K562 (cell line): ENCODE measurements around the gene PRKCE. TPM values are rescaled to one million over a fixed set of nuclear protein-coding genes. Genes with fewer than 3 reads are reported as not detected.

Source experiments
- ARNT ChIP-seq, 2 experiments: fragments of 450-650 bp; IDR thresholded peaks; 2 replicates each; pipeline ENCODE4 v1.6.1; 2016; ENCODE audit warnings: mild to moderate bottlenecking in 1 of 2
- ASH1L ChIP-seq: fragments of 450-650 bp; IDR thresholded peaks from 2 replicates; pipeline ENCODE4 v1.6.1; 2018; ENCODE audit warnings: borderline replicate concordance, mild to moderate bottlenecking, low read depth; ENCODE audit not compliant: partially characterized antibody
- CTBP1 ChIP-seq: fragments of 450-650 bp; IDR thresholded peaks from 2 replicates; pipeline ENCODE4 v1.6.1; 2016; ENCODE audit warnings: borderline replicate concordance
- CXXC5 ChIP-seq: fragments of 250-450 bp; sonication (Bioruptor Pico); IDR thresholded peaks from 2 replicates; pipeline ENCODE4 v1.8.0; 2022; ENCODE audit warnings: inconsistent platforms, mild to moderate bottlenecking, moderate library complexity
- ELF4 ChIP-seq: fragments of 450-650 bp; formaldehyde crosslinking; IDR thresholded peaks from 2 replicates; pipeline ENCODE4 v1.4.0; 2022; ENCODE audit warnings: missing genetic modification characterization
- ETV1 ChIP-seq: fragments of 450-650 bp; conservative IDR thresholded peaks from 2 replicates; pipeline ENCODE4 v1.6.1; 2016; ENCODE audit warnings: missing genetic modification characterization, control low read depth, low read depth, missing compliant biosample characterization
- ETV6 ChIP-seq, 3 experiments: fragments of 150-350 bp in 1 of 3; sonication (generic) in 1 of 3; formaldehyde crosslinking in 1 of 3; IDR thresholded peaks; 2 replicates each; pipeline versions ENCODE4 v1.6.1 to v1.8.0; 2014 to 2022; ENCODE audit warnings: borderline replicate concordance in 2 of 3, low read depth in 2 of 3, antibody characterized with exemption in 1 of 3, low read length in 1 of 3, mild to moderate bottlenecking in 1 of 3, missing genetic modification reagents in 1 of 3
- EWSR1 ChIP-seq: fragments of 450-650 bp; IDR thresholded peaks from 2 replicates; pipeline ENCODE4 v1.6.1; 2018; ENCODE audit warnings: borderline replicate concordance, mild to moderate bottlenecking, low read depth, moderate library complexity; ENCODE audit not compliant: partially characterized antibody
- GABPA ChIP-seq: fragments of 200-800 bp; sonication (Bioruptor generic); conservative IDR thresholded peaks from 2 replicates; pipeline ENCODE4 v1.6.1; 2016; ENCODE audit warnings: low read depth, missing genetic modification characterization, missing compliant biosample characterization
- GATAD2A ChIP-seq: fragments of 450-650 bp; IDR thresholded peaks from 2 replicates; pipeline ENCODE4 v1.6.1; 2017
- KDM2B ChIP-seq: fragments of 250-450 bp; sonication (Bioruptor Pico); IDR thresholded peaks from 2 replicates; pipeline ENCODE4 v1.8.0; 2021; ENCODE audit warnings: mild to moderate bottlenecking, moderate library complexity
- NR2C2 ChIP-seq, 2 experiments: fragments of 200-800 bp in 1 of 2; sonication (Bioruptor generic) in 1 of 2; sonication (generic) in 1 of 2; formaldehyde crosslinking in 1 of 2; IDR thresholded peaks; 2 replicates each; pipeline versions ENCODE4 v1.6.1 to v1.8.0; 2016 to 2022; ENCODE audit warnings: mild to moderate bottlenecking in 1 of 2, missing compliant biosample characterization in 1 of 2, missing genetic modification characterization in 1 of 2, missing genetic modification reagents in 1 of 2
- NR3C1 ChIP-seq: sonication (generic); formaldehyde crosslinking; IDR thresholded peaks from 2 replicates; pipeline ENCODE4 v1.8.1; 2022; ENCODE audit warnings: missing genetic modification reagents
- TCF3 ChIP-seq: sonication (generic); formaldehyde crosslinking; IDR thresholded peaks from 2 replicates; pipeline ENCODE4 v1.4.0; 2020; ENCODE audit warnings: mild to moderate bottlenecking, missing genetic modification reagents
- ZBTB17 ChIP-seq: fragments of 450-650 bp; formaldehyde crosslinking; IDR thresholded peaks from 2 replicates; pipeline ENCODE4 v1.4.0; 2020; ENCODE audit warnings: mild to moderate bottlenecking
- ZNF311 ChIP-seq: fragments of 250-450 bp; sonication (Bioruptor Pico); IDR thresholded peaks from 2 replicates; pipeline ENCODE4 v1.4.0; 2020; ENCODE audit warnings: mild to moderate bottlenecking, moderate library complexity
- ZNF316 ChIP-seq: fragments of 450-650 bp; IDR thresholded peaks from 2 replicates; pipeline ENCODE4 v1.6.1; 2016
- polyA plus RNA-seq, 8 experiments: library from polyadenylated mRNA; depleted of rRNA in 4 of 8; stranded (reverse) in 5 of 8; unstranded in 3 of 8; fragments of >200 nt; fragmentation: Nextera tagmentation in 2 of 8; fragmentation: Illumina TruSeq in 1 of 8; extraction: Ambion mirVana in 2 of 8; extraction: Trizol in 1 of 8; gene quantifications; 2 replicates each; pipeline versions ENCODE4 v1.2.1 to v1.2.3, GENCODE V29; 2011 to 2014; ENCODE audit warnings: inconsistent platforms in 1 of 8, missing spikeins in 1 of 8
- total RNA-seq, 7 experiments: library from RNA; depleted of rRNA in 6 of 7; stranded (reverse); fragments of >200 nt in 6 of 7; fragmentation: Illumina TruSeq in 2 of 7; extraction: Trizol in 2 of 7; gene quantifications; 2 replicates each; pipeline versions ENCODE4 v1.2.1 to v1.2.3, GENCODE V29; 2011 to 2021; ENCODE audit warnings: low replicate concordance in 1 of 7
- TF ChIP-seq, protein P1 (sequence below): fragments of 250-450 bp; sonication (Bioruptor Pico); IDR thresholded peaks from 2 replicates; pipeline ENCODE4 v1.4.0; 2020; ENCODE audit warnings: mild to moderate bottlenecking
- TF ChIP-seq, protein P2 (sequence below): fragments of 450-650 bp; IDR thresholded peaks from 2 replicates; pipeline ENCODE4 v1.7.1; 2018; ENCODE audit warnings: mild to moderate bottlenecking, low read depth; ENCODE audit not compliant: partially characterized antibody
- TF ChIP-seq, protein P3 (sequence below), 2 experiments: fragments of 450-650 bp; conservative IDR thresholded peaks; 2 replicates each; pipeline ENCODE4 v1.6.1; 2017; ENCODE audit warnings: mild to moderate bottlenecking in 2 of 2, moderate library complexity in 2 of 2

The PRKCE gene
- total and polyA plus RNA-seq, 9 of the 15 experiments (the other 6 are each of a cell fraction or from before 2014, with no cell fraction given) = 0.06 to 1.0 (median 0.22) TPM; not detected in 1

DNA sequence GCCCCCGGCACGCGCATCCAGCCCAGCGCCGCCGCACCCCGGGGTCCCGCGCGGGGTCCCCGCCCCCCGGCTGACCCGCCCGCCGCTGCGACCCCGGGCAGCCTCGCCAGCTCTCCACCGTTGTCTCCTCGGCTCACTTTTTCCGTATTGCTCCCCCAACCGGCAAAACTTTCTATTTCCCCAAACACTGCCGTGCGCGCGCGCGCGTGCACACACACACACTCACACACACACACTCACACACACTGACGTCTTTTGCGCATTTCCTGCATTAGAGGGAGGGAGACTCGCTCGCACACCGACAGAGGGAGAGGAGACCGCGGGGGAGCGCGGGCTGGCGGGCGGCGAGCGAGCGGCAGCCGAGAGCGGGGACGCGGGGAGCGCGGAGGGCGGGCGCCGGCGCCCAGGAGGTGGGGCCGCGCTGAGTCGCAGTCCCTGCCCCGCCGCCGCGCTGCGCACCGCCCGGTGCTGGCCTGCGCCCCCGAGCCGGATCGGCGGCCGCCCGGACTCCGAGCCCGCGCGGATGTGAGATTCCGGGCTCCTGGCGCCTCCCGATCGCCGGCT, 542 bp upstream of the PRKCE start (continued):
- TF ChIP-seq TCF3 (CRISPR knock-in tag) (0 out of 2 replicates have a peak, but pooled peaks have one; percentile 9), GABPA (peak; percentile 81), CXXC5 (CRISPR knock-in tag) (peak; percentile 99), ETV6 (IDR thresholded peaks at IDR 0.05; ENCODE audit: borderline replicate concordance in 1 of 2, low read depth in 2 of 2, low read length in 1 of 2) (peak in 1 of 2 experiments; percentile 49; a peak in 1 of 4 replicates), ETV6 (CRISPR knock-in tag; IDR thresholded peaks at IDR 0.05; ENCODE audit: borderline replicate concordance) (no peak), EWSR1 (no peak), ZBTB17 (CRISPR knock-in tag) (0 out of 2 replicates have a peak, but pooled peaks have one; percentile 27), ZNF311 (0 out of 2 replicates have a peak, but pooled peaks have one; percentile 32), NR2C2 (CRISPR knock-in tag; IDR thresholded peaks at IDR 0.05) (0 out of 2 replicates have a peak, but pooled peaks have one; percentile 13), NR2C2 (tag; IDR thresholded peaks at IDR 0.05) (no peak), NR3C1 (CRISPR knock-in tag) (no peak), ETV1 (tag) (peak; percentile 73), ELF4 (CRISPR knock-in tag) (peak; percentile 93), KDM2B (CRISPR knock-in tag) (0 out of 2 replicates have a peak, but pooled peaks have one; percentile 70), ZNF316 (no peak), ASH1L (peak; percentile 44), CTBP1 (peak; percentile 97), ARNT (IDR thresholded peaks at IDR 0.05) (no peak), GATAD2A (peak; percentile 69)
- TF ChIP-seq, protein P1, sequence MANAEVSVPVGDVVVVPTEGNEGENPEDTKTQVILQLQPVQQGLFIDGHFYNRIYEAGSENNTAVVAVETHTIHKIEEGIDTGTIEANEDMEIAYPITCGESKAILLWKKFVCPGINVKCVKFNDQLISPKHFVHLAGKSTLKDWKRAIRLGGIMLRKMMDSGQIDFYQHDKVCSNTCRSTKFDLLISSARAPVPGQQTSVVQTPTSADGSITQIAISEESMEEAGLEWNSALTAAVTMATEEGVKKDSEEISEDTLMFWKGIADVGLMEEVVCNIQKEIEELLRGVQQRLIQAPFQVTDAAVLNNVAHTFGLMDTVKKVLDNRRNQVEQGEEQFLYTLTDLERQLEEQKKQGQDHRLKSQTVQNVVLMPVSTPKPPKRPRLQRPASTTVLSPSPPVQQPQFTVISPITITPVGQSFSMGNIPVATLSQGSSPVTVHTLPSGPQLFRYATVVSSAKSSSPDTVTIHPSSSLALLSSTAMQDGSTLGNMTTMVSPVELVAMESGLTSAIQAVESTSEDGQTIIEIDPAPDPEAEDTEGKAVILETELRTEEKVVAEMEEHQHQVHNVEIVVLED = peak; percentile 78
- TF ChIP-seq, protein P2, sequence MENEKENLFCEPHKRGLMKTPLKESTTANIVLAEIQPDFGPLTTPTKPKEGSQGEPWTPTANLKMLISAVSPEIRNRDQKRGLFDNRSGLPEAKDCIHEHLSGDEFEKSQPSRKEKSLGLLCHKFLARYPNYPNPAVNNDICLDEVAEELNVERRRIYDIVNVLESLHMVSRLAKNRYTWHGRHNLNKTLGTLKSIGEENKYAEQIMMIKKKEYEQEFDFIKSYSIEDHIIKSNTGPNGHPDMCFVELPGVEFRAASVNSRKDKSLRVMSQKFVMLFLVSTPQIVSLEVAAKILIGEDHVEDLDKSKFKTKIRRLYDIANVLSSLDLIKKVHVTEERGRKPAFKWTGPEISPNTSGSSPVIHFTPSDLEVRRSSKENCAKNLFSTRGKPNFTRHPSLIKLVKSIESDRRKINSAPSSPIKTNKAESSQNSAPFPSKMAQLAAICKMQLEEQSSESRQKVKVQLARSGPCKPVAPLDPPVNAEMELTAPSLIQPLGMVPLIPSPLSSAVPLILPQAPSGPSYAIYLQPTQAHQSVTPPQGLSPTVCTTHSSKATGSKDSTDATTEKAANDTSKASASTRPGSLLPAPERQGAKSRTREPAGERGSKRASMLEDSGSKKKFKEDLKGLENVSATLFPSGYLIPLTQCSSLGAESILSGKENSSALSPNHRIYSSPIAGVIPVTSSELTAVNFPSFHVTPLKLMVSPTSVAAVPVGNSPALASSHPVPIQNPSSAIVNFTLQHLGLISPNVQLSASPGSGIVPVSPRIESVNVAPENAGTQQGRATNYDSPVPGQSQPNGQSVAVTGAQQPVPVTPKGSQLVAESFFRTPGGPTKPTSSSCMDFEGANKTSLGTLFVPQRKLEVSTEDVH = peak; percentile 86
- TF ChIP-seq, protein P3, sequence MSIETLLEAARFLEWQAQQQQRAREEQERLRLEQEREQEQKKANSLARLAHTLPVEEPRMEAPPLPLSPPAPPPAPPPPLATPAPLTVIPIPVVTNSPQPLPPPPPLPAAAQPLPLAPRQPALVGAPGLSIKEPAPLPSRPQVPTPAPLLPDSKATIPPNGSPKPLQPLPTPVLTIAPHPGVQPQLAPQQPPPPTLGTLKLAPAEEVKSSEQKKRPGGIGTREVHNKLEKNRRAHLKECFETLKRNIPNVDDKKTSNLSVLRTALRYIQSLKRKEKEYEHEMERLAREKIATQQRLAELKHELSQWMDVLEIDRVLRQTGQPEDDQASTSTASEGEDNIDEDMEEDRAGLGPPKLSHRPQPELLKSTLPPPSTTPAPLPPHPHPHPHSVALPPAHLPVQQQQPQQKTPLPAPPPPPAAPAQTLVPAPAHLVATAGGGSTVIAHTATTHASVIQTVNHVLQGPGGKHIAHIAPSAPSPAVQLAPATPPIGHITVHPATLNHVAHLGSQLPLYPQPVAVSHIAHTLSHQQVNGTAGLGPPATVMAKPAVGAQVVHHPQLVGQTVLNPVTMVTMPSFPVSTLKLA (conservative IDR thresholded peaks at IDR 0.05) = peak in 1 of 2 experiments; percentile 75; a peak in 3 of 4 replicates
